DMS 273 (cell line): ENCODE measurements around the gene TNFRSF17.
"Not testable (repeated sequence)": the region's sequence is repeated elsewhere in the genome, so short reads cannot be mapped to it uniquely, and the experiment has no call there.

Source experiments
- DNase-seq: peaks from one replicate; lab custom pipeline; 2025; ENCODE audit not compliant: unreplicated experiment; lab: John Stamatoyannopoulos, UW

Gene TNFRSF17

DNA sequence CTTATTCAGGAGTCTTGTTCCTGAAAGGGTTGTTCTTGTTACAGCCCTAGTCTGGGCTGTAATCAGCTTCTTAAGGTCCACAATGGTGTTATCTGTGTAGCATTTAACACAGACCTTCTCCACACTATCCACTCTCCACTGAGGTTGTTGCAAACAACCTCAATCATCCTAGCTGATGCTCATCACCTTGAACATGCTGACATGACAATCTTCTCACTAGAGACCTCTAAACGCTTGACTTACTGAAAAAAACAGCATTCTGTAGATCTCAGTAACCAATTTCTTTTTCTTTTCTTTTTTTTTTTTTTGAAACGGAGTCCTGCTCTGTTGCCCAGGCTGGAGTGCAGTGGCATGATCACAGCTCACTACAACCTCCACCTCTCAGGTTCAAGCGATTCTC lies 3.6 kb downstream of the TNFRSF17 start:
- no peak for DNase-seq

DNA sequence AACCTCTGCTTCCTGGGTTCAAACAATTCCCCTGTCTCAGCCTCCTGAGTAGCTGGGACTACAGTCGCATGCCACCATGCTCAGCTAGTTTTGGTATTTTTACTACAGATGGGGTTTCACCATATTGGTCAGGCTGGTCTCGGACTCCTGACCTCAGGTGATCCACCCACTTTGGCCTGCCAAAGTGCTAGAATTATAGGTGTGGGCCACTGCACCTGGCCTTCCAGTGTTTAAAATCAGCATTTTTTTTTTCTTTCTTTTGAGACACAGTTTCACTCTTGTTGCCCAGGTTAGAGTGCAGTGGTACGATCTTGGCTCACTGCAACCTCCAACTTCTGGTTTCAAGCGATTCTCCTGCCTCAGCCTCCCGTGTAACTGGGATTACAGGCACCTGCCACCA lies 5.3 kb downstream of the TNFRSF17 start:
- DNase-seq = not testable (repeated sequence)

DNA sequence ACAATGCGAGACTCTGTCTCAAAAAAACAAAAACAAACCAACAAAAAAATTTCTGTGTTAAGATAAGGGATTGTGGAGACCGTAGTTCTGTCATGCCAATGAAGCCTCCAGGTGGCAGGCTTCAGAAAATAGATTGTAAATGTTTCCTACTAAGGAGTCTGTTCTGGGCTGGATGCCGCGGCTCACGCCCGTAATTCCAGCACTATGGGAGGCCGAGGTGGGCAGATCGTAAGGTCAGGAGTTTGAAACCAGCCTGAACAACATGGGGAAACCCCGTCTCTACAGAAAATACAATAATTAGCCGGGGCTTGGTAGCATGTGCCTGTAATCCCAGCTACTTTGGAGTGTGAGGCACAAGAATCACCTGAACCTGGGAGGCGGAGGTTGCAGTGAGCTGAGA lies 7.1 kb downstream of the TNFRSF17 start:
- peak; percentile 50 for DNase-seq

DNA sequence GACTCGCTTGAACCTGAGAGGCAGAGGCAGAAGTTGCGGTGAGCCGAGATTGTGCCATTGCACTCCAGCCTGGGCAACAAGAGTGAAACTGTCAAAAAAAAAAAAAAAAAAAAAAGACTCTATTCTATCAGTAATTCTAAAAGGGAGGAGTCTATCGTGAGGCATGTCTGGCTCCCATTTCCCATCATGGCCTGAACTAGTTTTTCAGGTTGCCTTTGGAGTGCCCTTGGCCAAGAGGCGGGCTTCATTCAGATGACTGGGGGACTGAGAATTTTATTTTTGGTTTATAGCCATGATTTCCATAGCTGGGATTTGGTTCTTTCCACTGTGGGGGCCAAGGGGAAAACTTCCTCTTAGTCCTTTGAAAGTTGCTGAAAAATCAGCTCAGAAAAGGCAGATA lies 8.1 kb downstream of the TNFRSF17 start:
- no peak for DNase-seq

DNA sequence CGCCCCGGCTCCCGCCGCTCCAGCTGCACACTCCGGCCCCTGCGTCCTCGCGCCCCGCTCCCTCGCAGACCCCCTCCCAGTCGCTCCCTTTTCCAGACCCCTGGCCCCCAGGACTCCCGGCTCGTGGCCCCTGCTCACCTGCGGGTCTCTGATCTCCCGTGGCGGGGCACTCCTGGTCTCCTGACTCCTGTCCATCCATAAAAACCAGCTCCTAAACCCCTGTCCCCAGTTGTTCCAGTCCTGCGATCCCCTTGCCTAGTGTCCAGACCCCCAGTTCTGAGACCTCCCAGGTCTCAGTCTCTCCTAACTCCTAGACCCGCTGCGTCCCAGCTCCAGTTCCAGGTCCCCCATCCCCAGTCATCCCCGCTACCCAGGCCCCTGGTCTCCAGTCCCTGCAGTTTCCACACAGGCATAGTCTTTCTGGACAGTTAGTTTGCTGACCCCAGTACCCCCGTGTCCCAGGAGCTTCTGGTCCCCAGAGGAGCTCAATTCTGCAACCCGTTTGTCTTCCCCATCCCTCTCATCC lies 11.9 kb downstream of the TNFRSF17 start:
- peak; percentile 44 for DNase-seq

DNA sequence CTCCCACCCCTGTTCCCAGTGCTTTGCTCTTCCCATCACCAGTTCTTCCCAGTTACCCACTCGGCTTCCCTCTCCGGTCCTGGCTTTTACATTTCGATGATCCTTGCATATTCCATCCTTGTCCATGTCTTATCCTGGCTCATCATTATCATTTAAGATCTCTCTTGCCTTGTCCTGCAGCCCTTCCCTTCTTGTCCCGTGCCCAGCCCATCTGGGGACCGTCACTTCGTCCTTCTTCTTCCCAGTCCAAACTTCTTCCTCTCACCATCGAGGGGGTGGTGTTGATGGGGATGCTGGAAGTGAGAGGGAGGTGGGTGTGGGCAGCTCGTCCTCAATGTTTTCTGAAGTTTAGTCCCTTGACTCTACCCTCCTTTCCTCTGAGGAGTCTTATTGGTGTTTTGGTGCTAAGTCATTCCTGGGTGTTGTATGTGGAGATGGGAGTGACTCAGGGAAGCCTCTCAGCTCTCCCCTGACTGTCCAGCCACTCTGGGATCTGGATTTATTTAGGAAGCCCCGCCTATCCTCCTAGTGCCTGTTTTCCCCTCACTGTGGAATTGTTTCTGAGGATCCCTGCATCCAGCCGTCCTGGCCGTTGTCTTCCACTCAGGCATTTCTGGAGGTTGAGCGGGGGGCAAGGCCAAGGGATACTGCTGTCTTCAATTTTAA lies 12.5 kb downstream of the TNFRSF17 start:
- DNase-seq = peak; percentile 44

DNA sequence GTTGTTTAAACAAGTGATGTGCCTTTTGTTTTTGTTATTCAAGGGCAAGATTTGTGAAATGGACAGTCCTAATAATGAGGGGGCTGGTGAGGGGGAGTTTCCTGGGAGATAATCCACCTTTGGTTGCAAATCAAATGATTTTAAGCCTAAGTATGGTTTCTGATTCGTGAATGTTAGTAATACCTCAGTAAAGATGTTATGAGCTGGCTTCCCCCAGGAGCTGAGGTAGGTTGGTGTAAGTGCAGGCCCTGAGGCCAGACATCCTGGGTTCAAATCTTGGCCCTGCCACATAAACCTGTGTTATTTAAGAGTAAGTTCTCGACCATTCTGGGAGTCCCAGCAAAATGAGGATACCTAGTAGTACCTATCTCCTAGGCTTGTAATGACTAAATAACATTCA lies 13.1 kb downstream of the TNFRSF17 start:
- DNase-seq = no peak

DNA sequence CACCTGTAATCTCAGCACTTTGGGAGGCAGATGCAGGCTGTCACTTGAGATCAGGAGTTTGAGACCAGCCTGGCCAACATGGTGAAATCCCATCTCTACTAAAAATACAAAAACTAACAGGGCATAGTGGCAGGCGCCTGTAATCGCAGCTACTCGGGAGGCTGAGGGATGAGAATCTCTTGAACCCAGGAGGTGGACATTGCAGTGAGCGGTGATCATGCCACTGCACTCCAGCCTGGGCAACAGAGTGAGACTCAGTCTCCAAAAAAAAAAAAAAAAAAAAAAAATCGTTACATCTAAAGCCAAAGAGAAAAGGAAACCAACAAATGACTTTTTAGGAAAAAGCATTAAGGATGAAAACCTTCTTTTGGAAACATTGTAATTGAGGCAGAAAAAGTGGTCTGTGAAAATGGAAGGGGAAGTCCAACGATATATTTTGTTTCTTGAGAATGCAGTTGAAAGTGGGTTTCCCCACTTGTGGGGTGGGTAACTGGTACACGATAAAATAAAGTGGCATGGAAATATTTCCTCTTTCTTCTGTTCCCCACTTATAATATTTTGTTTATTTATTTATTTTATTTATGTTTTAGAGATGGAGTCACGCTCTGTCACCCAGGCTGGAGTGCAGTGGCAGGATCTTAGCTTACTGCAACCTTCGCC lies 14.1 kb downstream of the TNFRSF17 start:
- DNase-seq = no peak

DNA sequence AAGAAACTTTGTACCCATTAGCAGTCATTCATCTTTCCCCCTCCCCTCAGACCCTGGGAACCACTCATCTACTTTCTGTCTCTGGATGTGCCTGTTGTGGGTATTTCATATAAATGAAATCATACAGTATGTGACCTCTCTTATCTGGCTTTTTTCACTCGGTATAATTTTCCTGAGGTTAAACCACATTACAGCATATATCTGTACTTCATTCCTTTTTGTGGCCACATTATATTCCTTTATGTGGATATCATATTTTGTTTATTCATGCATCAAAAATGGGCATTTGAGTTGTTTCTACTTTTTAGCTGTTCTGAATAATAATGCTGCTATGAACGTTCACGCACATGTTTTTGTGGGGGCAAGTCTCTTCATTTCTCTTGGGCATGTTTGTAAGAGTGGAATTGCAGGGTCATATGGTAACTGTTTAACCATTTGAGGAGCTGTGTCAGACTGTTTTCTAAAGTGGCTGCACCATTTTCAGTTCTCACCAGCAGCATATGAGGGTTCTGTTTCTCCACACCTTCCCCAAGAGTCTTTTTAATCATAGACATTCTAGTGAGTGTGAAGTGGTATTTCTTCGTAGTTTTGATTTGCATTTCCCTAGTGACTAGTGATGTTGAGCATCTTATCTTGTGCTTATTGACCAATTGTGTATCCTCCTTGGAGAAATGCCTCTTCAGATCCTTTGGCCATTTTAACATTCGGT lies 15.3 kb downstream of the TNFRSF17 start:
- no peak for DNase-seq

DNA sequence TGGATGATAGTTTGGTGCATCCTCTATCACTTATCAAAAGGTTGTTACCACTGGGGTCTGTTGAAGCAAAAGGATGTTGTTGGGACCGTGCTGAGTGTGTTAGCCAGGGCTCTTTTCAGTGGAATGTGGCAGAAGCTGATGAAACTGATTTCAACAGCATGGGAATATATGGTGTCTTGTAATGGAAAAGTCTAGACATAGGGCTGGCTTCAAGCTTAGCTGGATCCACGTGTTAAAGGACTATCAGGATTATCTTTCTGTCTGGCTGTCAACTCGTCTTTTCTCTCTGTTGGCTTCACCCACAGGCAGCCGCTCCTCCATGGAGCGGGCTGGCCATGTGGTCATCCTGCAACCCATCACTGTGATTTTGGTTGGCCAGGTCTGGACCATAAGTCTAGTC lies 20.2 kb downstream of the TNFRSF17 start:
- no peak for DNase-seq

DNA sequence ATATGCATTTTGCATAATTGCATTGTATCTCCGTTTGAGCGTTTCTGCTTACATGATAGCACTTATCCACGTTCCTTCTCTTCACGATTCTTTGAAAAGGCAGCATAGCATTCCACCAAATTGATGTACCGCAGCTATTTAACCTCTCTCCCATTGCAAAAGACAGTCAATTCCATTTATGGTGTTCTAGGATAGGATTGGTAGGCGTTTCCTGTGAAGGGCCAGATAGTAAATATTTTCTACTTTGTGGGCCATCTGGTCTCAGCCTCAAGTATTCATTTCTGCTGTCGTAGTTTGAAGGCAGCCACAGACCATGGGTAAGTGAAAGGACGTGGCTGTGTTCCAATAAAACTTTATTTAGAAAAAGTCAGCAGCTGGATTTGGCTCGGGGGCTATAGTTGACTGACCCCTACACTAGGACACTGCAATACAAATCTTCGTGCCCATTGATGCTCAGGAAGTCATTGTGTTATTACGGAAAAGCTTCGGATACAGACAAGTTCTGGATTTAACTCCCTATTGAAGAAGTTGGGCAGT lies 21.6 kb downstream of the TNFRSF17 start:
- peak; percentile 59 for DNase-seq

DNA sequence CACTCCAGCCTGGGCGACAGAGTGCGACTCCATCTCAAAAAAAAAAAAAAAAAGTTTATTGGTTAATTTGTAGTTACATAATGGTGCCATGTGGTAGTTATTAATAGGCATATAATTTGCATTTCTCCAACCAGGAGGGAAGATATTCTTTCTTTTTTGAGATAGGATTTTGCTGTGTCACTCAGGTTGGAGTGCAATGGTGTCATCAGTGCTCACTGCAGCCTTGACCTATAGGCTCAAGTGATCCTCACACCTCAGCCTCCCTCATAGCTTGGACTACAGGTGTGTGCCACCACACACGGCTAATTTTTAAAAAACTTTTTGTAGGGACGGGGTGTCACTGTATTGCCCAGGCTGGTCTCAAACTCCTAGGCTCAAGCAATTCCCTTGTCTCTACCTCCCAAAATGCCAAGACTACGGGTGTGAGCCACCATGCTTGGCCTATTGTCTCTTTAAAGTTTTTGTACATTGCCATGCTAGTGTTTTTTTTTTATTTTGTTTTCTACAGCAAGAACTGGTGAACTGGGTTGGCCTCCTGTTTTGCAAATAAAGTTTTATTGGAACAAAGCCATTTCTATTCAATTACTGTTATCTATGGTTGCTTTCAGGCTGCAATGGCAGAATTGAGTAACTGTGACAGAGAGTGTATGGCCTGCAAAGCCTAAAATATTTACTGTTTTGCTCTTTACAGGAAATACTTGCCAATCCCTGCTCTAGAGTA lies 23.4 kb downstream of the TNFRSF17 start:
- no peak for DNase-seq

DNA sequence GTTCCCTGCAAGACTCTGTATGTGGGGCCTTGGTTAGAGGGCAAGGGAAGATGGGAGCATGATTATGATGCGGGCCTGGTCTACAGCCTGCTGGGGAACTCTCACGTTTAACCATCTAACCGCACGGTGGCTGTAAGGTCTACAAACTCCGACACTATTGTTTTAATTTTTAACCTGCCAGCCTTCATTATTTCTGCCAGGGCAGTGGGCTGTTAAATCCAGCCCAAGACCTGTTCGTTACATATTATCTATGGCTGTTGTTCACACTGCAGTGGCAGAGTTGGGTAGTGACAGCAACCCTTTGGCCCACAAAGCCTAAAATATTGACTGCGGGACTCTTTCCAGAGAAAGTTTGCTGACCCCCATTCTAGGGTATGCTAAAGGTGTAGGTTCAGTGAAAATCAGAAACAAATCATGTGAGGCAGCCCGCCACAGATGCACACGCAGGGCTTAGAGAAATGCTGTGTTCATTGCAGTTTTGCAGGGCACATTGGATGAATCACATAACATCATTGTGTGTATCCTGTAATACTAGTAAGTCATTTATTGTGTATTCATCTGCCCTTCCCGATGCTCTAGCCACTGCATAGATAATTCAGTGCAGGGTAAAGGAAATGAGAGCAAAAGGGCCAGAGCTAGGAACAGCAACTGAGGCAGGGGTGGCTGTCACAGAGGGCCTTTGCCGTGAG lies 25.8 kb downstream of the TNFRSF17 start:
- no peak for DNase-seq

DNA sequence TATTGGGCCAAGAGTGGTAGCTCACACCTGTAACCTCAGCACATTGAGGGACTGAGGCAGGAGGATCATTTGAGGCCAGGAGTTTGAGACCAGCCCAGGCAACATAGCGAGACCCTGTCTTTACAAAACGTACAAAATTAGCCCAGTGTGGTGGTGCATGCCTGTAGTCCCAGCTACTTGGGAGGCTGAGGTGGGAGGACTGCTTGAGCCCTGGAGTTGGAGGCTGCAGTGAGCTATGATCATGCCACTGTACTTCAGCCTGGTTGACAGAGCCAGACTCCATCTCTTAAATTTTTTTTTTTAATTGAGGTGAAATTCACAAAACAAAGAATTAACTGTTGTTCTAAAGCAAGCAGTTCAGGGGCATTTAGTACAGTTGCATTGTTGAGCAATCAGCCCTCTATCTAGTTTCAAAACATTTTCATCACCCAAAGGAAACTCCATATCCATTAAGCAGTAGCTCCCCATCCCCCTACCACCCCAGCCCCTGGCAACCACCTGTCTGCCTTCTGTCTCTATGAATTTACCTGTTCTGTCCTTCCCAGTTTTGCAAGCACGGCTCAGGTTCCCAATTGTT lies 27.1 kb downstream of the TNFRSF17 start:
- no peak for DNase-seq

DNA sequence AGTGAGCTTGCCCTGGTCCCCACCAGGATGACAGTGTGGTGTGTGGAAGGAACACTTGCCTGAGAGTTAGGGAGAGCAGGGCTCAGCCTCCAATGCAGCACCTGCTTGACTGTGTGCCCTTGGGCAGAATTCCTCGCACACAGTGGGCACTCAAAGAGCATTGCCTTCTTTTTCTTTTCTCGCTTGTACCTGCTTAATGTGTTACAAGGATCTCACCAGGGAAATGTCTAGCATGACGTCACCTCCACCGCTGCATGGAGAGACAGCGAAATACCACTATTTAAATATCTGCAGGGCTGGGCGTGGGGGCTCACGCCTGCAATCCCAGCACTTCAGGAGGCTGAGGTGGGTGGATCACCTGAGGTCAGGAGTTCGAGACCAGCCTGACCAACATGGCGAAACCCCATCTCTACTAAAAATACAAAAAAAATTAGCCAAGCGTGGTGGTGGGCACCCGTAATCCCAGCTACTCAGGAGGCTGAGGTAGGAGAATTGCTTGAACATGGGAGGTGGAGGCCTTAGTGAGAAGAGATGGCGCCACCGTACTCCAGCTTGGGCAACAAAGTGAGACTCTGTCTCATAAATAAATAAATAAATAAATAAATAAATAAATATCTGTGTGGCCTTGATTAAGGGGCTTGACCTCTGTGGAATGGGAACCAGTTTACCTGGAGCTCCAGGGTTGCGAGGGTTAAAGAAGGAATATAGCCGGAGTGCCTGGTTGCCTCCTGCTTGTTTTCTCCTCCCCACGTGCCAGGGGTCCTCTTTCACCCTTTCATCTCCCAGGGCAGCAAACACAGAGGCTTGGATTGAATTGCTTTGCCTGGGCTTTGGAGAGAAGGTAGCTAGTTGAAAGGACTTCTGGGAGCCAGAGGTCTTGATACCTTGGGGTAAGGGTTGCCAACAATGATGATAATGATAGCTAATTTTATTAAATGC lies 27.8 kb downstream of the TNFRSF17 start:
- no peak for DNase-seq

DNA sequence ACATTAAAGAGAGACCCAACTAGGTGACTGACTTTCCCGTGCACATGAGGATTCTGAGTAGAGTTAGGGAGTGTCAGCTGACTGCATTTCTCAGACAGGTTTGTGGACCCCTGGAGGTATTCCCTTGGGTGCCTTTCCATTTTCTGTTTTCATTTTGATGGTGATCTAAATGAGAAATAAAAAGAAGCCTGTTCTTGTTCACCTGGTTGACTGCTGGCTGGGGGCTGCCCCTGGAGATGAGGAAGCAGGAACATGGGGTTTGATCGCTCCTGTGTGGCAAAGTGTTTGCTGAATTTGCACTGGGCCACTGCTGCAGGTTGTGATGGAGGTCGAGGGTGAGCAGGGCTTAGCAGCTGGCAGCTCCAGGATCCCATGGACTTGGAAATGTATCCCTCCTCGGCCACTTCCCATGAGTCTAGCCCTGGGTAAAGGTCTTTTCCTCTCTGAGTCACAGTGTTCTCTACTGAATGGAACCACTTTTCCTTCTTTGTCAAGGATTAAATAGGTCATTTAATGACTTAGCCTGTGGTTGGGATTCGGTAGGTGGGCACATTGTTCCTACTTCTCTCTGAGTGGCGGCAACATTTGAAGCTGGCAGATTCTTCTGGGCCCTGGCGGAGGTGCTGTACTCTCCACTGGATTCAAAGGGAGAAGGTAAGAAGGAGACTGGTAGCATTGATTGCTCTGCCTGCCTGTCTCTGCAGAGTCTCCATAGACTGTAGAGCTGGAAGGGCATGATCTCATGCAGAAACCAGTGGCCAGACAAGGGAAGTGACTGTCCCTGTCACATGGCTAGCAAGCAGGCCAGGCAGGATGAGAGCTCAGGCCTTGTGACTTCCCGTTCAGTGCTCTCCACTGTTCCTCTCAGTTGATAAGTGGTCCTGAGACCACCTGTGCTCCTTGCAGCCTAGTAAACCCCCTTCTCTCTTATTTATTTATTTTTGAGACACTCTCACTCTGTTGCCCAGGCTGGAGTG lies 29.4 kb downstream of the TNFRSF17 start:
- DNase-seq = no peak

DNA sequence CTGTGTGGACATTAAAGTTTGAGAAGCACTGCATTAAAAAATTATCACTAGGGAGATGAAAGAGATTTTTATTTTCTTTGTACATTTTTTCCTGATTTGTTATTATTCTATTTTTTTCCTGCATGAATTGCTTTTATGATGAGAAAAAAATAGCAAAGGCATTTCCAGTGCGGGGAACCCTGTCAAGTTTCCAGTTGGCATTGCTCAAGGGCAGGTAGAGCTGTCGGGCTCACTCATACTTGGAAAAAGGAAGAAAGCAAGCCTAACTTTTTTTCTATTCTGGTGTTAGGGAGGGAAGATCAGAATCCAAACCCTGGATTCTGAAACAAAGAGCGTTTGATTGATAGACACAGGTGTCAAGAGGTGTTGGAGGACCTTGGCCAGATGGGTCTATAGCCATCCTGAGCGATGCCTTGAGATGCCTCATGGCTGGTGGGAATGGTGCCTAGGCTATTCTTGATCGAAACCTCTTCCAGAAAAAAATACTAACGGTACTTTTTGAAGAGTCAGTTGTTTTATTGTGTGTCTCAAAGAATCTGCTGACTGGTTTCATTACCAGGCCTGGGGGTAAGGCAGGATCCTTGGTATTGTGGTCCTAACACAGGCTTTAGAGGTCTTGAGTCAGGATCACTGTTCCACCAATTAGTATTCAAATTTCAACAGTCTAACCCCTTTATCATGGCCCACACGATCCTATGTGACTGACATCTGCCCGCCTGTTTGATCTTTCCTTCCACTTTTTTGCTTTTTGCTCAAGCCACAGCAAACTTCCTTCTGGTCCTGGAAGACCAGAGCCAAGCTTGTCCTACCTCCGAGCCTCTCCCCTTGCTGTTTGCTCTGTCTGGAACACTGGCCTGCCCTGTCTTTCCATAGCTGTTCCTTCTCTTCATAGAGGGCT lies 31.7 kb downstream of the TNFRSF17 start:
- no peak for DNase-seq
